Smooth muscle cell (in vitro differentiated cells): Measurements from ENCODE around the gene PTEN. TPM values are rescaled to one million over a fixed set of nuclear protein-coding genes. Genes with fewer than 3 reads are reported as not detected.
"Not testable (repeated sequence)": the region's sequence is repeated elsewhere in the genome, so short reads cannot be mapped to it uniquely, and the experiment has no call there.

Experiments
- DNase-seq: peaks from one replicate; lab custom pipeline; 2025; ENCODE audit not compliant: unreplicated experiment; lab: John Stamatoyannopoulos, UW
- H2AFZ ChIP-seq: fragments of 200-600 bp; sonication (generic); 2 replicates; pipeline ENCODE4 v1.6.0; 2016; ENCODE audit warnings: antibody characterized with exemption, low read depth, mild to moderate bottlenecking
- H3F3A ChIP-seq: fragments of 200-600 bp; sonication (generic); 2 replicates; pipeline ENCODE4 v1.6.0; 2017; ENCODE audit warnings: antibody characterized with exemption, low read depth
- H3K27ac ChIP-seq: fragments of 200-600 bp; sonication (generic); 2 replicates; pipeline ENCODE4 v1.5.1; 2016; ENCODE audit warnings: low read depth, mild to moderate bottlenecking
- H3K27me3 ChIP-seq: fragments of 200-600 bp; sonication (generic); 2 replicates; pipeline ENCODE4 v1.6.1; 2016; ENCODE audit warnings: low read depth, mild to moderate bottlenecking
- H3K36me3 ChIP-seq: fragments of 200-600 bp; sonication (generic); 2 replicates; pipeline ENCODE4 v1.5.1; 2016; ENCODE audit warnings: low read depth
- H3K4me1 ChIP-seq: fragments of 200-600 bp; sonication (generic); 2 replicates; pipeline ENCODE4 v1.5.1; 2016; ENCODE audit warnings: low read depth
- H3K4me2 ChIP-seq: fragments of 200-600 bp; sonication (generic); 2 replicates; pipeline ENCODE4 v1.6.0; 2016; ENCODE audit warnings: mild to moderate bottlenecking
- H3K4me3 ChIP-seq: fragments of 200-600 bp; sonication (generic); 2 replicates; pipeline ENCODE4 v1.5.1; 2016; ENCODE audit warnings: mild to moderate bottlenecking
- H3K79me2 ChIP-seq: fragments of 200-600 bp; sonication (generic); 2 replicates; pipeline ENCODE4 v1.6.0; 2016; ENCODE audit warnings: low read depth, mild to moderate bottlenecking
- H3K9ac ChIP-seq: fragments of 200-600 bp; sonication (generic); 2 replicates; pipeline ENCODE4 v1.6.0; 2016; ENCODE audit warnings: low read depth
- H3K9me3 ChIP-seq: fragments of 200-600 bp; sonication (generic); replicated peaks from 2 replicates; pipeline ENCODE4 v1.5.1; 2016; ENCODE audit warnings: low read depth
- H4K20me1 ChIP-seq: fragments of 200-600 bp; sonication (generic); 2 replicates; pipeline ENCODE4 v1.6.0; 2016; ENCODE audit warnings: low read depth
- WGBS: methylation state at CpG from one replicate; pipeline ENCODE4 v1.1.7; 2016; ENCODE audit warnings: low lambda C conversion rate; 5-methylcytosine and 5-hydroxymethylcytosine counted together
- polyA plus RNA-seq: library from polyadenylated mRNA; unstranded; fragments of >200 nt; fragmentation: Nextera tagmentation; extraction: Ambion mirVana; gene quantifications from 2 replicates; pipeline ENCODE4 v1.2.1, GENCODE V29; 2016
- total RNA-seq: library from RNA; depleted of rRNA; stranded (reverse); fragments of >200 nt; gene quantifications from 2 replicates; pipeline ENCODE4 v1.2.3, GENCODE V29; 2014
- TF ChIP-seq, protein P1 (sequence below): fragments of 200-600 bp; sonication (generic); IDR thresholded peaks from 2 replicates; pipeline ENCODE4 v1.5.1; 2017; ENCODE audit warnings: borderline replicate concordance, mild to moderate bottlenecking, antibody characterized with exemption; ENCODE audit not compliant: insufficient read depth, poor library complexity, severe bottlenecking

Gene PTEN
- total and polyA plus RNA-seq, 2 experiments from 2014 or later: 30.6 to 78.3 TPM

DNA sequence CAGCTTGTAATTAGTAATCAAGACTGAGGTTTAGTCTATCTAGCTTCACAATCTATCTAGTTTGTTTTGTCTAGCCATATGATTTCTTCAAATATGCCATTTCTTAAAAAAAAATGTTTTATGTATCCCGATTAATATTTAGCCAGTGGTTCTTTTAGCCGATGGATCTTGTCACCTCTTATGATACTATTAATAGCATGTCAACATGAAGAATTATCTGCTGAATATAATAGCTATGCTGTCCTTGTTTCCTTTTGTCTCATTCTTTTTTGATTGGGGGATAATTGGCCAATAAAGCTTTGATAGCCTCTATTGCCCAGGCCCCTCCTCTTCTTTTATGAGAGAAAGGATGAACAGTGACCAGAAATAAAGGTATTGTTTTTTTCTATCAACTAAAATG, 32.8 kb downstream of the PTEN start:
- Histone ChIP-seq H3K4me3 (no peak overlapping the region), H3K27me3 (no peaks in the 10 kb centered on the region), H3K27ac (no peak overlapping the region), H3K36me3 (peaks cover 15% of the 10 kb centered on the region), H3K4me1 (no peaks in the 10 kb centered on the region), H3K9ac (no peak overlapping the region), H2AFZ (no peak overlapping the region), H3K9me3 (no peaks in the 10 kb centered on the region), H4K20me1 (peaks cover 96% of the 10 kb centered on the region), H3K79me2 (peaks cover 93% of the 10 kb centered on the region), H3F3A (no peaks in the 10 kb centered on the region), H3K4me2 (no peak overlapping the region)
- DNase-seq: no peak
- WGBS: 98% methylated on average over 2 of the region's 2 CpGs
- TF ChIP-seq, protein P1, sequence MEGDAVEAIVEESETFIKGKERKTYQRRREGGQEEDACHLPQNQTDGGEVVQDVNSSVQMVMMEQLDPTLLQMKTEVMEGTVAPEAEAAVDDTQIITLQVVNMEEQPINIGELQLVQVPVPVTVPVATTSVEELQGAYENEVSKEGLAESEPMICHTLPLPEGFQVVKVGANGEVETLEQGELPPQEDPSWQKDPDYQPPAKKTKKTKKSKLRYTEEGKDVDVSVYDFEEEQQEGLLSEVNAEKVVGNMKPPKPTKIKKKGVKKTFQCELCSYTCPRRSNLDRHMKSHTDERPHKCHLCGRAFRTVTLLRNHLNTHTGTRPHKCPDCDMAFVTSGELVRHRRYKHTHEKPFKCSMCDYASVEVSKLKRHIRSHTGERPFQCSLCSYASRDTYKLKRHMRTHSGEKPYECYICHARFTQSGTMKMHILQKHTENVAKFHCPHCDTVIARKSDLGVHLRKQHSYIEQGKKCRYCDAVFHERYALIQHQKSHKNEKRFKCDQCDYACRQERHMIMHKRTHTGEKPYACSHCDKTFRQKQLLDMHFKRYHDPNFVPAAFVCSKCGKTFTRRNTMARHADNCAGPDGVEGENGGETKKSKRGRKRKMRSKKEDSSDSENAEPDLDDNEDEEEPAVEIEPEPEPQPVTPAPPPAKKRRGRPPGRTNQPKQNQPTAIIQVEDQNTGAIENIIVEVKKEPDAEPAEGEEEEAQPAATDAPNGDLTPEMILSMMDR: no peak

DNA sequence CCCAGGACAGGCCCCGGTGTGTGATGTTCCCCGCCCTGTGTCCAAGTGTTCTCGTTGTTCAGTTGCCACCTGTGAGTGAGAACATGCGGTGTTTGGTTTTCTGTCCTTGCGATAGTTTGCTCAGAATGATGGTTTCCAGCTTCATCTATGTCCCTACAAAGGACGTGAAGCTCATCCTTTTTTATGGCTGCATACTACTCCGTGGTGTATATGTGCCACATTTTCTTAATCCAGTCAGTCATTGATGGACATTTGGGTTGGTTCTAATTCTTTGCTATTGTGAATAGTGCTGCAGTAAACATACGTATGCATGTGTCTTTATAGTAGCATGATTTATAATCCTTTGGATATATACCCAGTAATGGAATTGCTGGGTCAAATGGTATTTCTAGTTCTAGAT, 34.5 kb downstream of the PTEN start:
- Histone ChIP-seq H3K36me3 (peaks cover 15% of the 10 kb centered on the region), H4K20me1 (peaks cover 96% of the 10 kb centered on the region), H3K79me2 (peaks cover 90% of the 10 kb centered on the region)
- H2AFZ ChIP-seq, H3K9me3 ChIP-seq, H3K4me2 ChIP-seq, H3K9ac ChIP-seq, H3K27me3 ChIP-seq, DNase-seq, H3F3A ChIP-seq, H3K4me1 ChIP-seq, H3K27ac ChIP-seq, H3K4me3 ChIP-seq: not testable (repeated sequence)
- over 99% methylated on average over 8 of the region's 8 CpGs for WGBS

DNA sequence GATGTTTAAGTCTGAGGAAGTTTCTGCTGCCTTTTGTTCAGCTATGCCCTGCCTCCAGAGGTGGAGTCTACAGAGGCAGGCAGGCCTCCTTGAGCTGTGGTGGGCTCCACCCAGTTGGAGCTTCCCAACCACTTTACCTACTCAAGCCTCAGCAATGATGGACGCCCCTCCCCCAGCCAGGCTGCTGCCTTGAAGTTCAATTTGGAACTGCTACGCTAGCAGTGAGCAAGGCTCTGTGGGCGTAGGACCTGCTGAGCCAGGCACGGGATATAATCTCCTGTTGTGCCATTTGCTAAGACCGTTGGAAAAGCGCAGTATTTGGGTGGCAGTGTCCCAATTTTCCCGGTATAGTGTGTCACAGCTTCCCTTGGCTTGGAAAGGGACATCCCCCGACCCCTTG, 40.0 kb downstream of the PTEN start:
- not testable (repeated sequence) for H3F3A ChIP-seq, H2AFZ ChIP-seq, DNase-seq, H3K4me2 ChIP-seq, H3K4me3 ChIP-seq, H3K9me3 ChIP-seq, H3K27me3 ChIP-seq, H3K36me3 ChIP-seq, H3K9ac ChIP-seq, H3K4me1 ChIP-seq, H3K27ac ChIP-seq
- H4K20me1 ChIP-seq: peaks cover 96% of the 10 kb centered on the region
- over 99% methylated on average over 8 of the region's 8 CpGs for WGBS
- H3K79me2 ChIP-seq: peaks cover 77% of the 10 kb centered on the region

DNA sequence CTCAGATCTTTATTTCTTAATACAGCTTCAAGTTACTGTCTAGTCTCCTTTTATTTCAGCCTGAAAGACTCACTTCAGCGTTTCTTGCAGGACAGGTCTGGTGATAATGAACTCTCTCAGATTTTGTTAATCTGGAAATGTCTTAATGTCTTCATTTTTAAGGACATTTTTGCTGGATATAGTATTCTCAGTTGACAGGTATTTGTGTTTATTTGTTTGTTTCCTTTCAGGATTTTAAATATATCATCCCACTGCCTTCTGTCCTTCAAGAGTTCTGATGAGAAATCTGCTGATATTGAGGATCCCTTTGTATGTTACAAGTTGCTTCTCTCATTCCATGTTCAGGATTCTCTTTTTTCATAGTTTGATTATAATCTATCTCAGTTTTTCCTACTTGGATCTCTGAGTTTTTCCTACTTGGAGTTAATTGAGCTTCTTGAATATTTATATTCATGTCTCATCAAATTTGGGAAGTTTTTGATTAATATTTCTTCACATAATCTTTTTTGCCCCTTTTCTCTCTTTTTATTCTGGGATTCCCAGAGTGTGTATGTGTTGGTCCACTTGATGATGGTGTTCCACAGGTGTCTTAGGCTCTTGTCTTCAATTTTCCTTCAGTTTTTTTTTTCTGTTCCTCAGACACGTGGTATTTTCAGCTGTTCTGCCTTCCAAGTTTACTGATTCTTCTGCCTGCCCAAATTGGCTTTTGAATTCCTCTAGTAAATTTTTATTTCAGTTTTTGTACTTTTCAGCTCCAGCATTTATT, 49.9 kb downstream of the PTEN start:
- H3K9me3 ChIP-seq: peaks cover 11% of the 10 kb centered on the region
- H3K4me1 ChIP-seq: peaks cover 12% of the 10 kb centered on the region
- H2AFZ ChIP-seq: no peak overlapping the region
- WGBS: 90% methylated on average over 2 of the region's 2 CpGs
- H3K36me3 ChIP-seq: peaks cover 9% of the 10 kb centered on the region
- peaks cover 100% of the 10 kb centered on the region for H3K79me2 ChIP-seq
- H3K9ac ChIP-seq: no peak overlapping the region
- DNase-seq: no peak
- peaks cover 92% of the 10 kb centered on the region for H4K20me1 ChIP-seq
- no peak overlapping the region for H3K27ac ChIP-seq
- no peaks in the 10 kb centered on the region for H3K27me3 ChIP-seq
- no peak overlapping the region for H3K4me2 ChIP-seq
- H3F3A ChIP-seq: no peaks in the 10 kb centered on the region
- TF ChIP-seq, protein P1: no peak
- no peak overlapping the region for H3K4me3 ChIP-seq

DNA sequence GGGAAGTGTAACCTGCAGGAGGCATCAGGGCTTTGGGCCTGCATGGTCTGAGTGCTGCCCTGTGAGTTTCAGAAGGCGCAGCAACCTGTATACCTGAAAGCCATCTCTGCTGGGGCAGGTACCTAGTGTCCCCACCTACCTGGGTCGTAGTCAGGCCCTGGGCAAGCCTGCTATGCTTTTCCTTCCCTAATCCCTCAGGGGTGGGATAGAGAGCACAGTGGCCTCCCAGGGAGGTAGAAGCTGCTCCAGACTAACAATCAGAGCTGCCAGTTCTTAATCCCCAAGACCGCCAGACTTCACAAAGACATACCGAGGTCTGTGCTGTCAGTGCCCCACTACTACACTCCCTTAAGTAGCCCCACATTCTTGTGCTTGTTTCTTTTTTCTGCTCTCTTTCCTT, 52.0 kb downstream of the PTEN start:
- DNase-seq: no peak
- WGBS: 75% methylated on average over 4 of the region's 4 CpGs
- Histone ChIP-seq H2AFZ (no peak overlapping the region), H3K27me3 (no peaks in the 10 kb centered on the region), H3K27ac (no peak overlapping the region), H3K4me1 (peaks cover 12% of the 10 kb centered on the region), H3K79me2 (peaks cover 100% of the 10 kb centered on the region), H3F3A (no peaks in the 10 kb centered on the region), H3K4me3 (no peak overlapping the region), H3K9ac (no peak overlapping the region), H3K9me3 (peaks cover 11% of the 10 kb centered on the region), H4K20me1 (peaks cover 92% of the 10 kb centered on the region), H3K4me2 (no peak overlapping the region), H3K36me3 (peaks cover 9% of the 10 kb centered on the region)
- TF ChIP-seq, protein P1: no peak
